ENCODE results near the gene NT5E.

The NT5E gene

GRCh38 chr6:85482206-85482904 is 32.5 kb downstream of the NT5E start:
- no peak overlapping the region for H3K4me3 ChIP-seq (replicated peaks; ENCODE audit: low read depth, low read length)
- TF ChIP-seq CTCF (IDR thresholded peaks at IDR 0.05; ENCODE audit: low read depth, low read length, missing control alignments) = no peak
- DNase-seq (ENCODE audit: extremely low read depth, low read depth) = no peak

- peak; percentile 100 for TF ChIP-seq CTCF (IDR thresholded peaks at IDR 0.05; ENCODE audit: low read depth, low read length, missing control alignments)
- DNase-seq (ENCODE audit: extremely low read depth, low read depth) = no peak
- H3K4me3 ChIP-seq (replicated peaks; ENCODE audit: low read depth, low read length) = no peak overlapping the region
These were observed 33.2 kb downstream of the NT5E start for GRCh38 chr6:85482905-85483700.

GRCh38 chr6:85483846-85484245 is 34.0 kb downstream of the NT5E start:
- no peak for TF ChIP-seq CTCF (IDR thresholded peaks at IDR 0.05; ENCODE audit: low read depth, low read length, missing control alignments)
- H3K4me3 ChIP-seq (replicated peaks; ENCODE audit: low read depth, low read length) = no peak overlapping the region
- DNase-seq (ENCODE audit: extremely low read depth, low read depth) = no peak

- no peak overlapping the region for H3K4me3 ChIP-seq (replicated peaks; ENCODE audit: low read depth, low read length)
- no peak for DNase-seq (ENCODE audit: extremely low read depth, low read depth)
- no peak for TF ChIP-seq CTCF (IDR thresholded peaks at IDR 0.05; ENCODE audit: low read depth, low read length, missing control alignments)
These were observed 35.1 kb downstream of the NT5E start for GRCh38 chr6:85484948-85485347.

- no peak for DNase-seq (ENCODE audit: extremely low read depth, low read depth)
- H3K4me3 ChIP-seq (replicated peaks; ENCODE audit: low read depth, low read length) = no peak overlapping the region
- TF ChIP-seq CTCF (IDR thresholded peaks at IDR 0.05; ENCODE audit: low read depth, low read length, missing control alignments) = no peak
These were observed 40.8 kb downstream of the NT5E start for GRCh38 chr6:85490516-85491248.

- no peak overlapping the region for H3K4me3 ChIP-seq (replicated peaks; ENCODE audit: low read depth, low read length)
- no peak for DNase-seq (ENCODE audit: extremely low read depth, low read depth)
- TF ChIP-seq CTCF (IDR thresholded peaks at IDR 0.05; ENCODE audit: low read depth, low read length, missing control alignments) = no peak
These were observed 43.5 kb downstream of the NT5E start for GRCh38 chr6:85493389-85493788.

Data from HFF-Myc (cell line).